SU-DHL-6 (cell line): ENCODE results near the gene NTM.

Experiments
- CTCF ChIP-seq: fragments of 200-600 bp; sonication (generic); IDR thresholded peaks from one replicate; pipeline ENCODE4 v1.5.1; 2017; ENCODE audit warnings: antibody characterized with exemption, mild to moderate bottlenecking, low read length, moderate library complexity; ENCODE audit not compliant: insufficient read depth, poor library complexity, severe bottlenecking
- EZH2phosphoT487 ChIP-seq: fragments of 200-600 bp; sonication (generic), shearing (Covaris generic); conservative IDR thresholded peaks from 2 replicates; pipeline ENCODE4 v1.6.1; 2018; ENCODE audit warnings: mild to moderate bottlenecking, antibody characterized with exemption, low read length, moderate library complexity, mixed read lengths

- TF ChIP-seq CTCF: no peak
- no peak for TF ChIP-seq EZH2phosphoT487
These were observed 222.9 kb downstream of the NTM start for GRCh38 chr11:131593301-131593700.
